H1 (cell line): ENCODE data around the gene GRM8. TPM values are rescaled to one million over a fixed set of nuclear protein-coding genes. Genes with fewer than 3 reads are reported as not detected.

Experiments used
- CTCF ChIA-PET: fragments of 300-600 bp; sonication (Branson Sonifier 250); formaldehyde crosslinking; loops from one replicate; lab custom pipeline; 2021; ENCODE audit not compliant: partially characterized antibody; lab: Charles Lee
- POLR2A ChIA-PET: fragments of 300-600 bp; sonication (Branson Sonifier 250); formaldehyde crosslinking; loops from one replicate; lab custom pipeline; 2021; ENCODE audit warnings: inconsistent platforms; ENCODE audit not compliant: partially characterized antibody; lab: Charles Lee
- DNase-seq, 2 experiments: peaks; one replicate each; pipeline versions ENCODE4 v3.0.0 to v3.0.0-alpha.2; 2010 to 2022; ENCODE audit warnings: low spot score in 2 of 2, low read depth in 1 of 2, mixed read lengths in 1 of 2
- FAIRE-seq: peaks from 2 replicates; lab custom pipeline; 2011; peaks lifted over from hg19 to GRCh38; lab: Jason Lieb, UNC
- H2AFZ ChIP-seq: 2 replicates; pipeline ENCODE4 v1.8.1; 2012; ENCODE audit warnings: low read length, inconsistent platforms
- H2AK5ac ChIP-seq: 2 replicates; pipeline ENCODE4 v1.6.1; 2013; ENCODE audit warnings: low read depth, low read length
- H2BK120ac ChIP-seq: replicated peaks from 2 replicates; pipeline ENCODE3; 2013; ENCODE audit warnings: low read depth, low read length, inconsistent platforms
- H2BK12ac ChIP-seq: 2 replicates; pipeline ENCODE4 v1.6.1; 2013; ENCODE audit warnings: low read depth, low read length
- H2BK15ac ChIP-seq: 2 replicates; pipeline ENCODE4 v1.6.1; 2013; ENCODE audit warnings: low read length
- H2BK20ac ChIP-seq: 2 replicates; pipeline ENCODE4 v1.6.1; 2013; ENCODE audit warnings: low read length
- H2BK5ac ChIP-seq: 2 replicates; pipeline ENCODE4 v1.6.1; 2013; ENCODE audit warnings: low read depth, low read length
- H3K14ac ChIP-seq: 2 replicates; pipeline ENCODE4 v1.6.1; 2013; ENCODE audit warnings: inconsistent platforms; ENCODE audit not compliant: insufficient read length
- H3K18ac ChIP-seq: 2 replicates; pipeline ENCODE4 v1.6.1; 2013; ENCODE audit warnings: low read length; ENCODE audit errors: extremely low read depth
- H3K23ac ChIP-seq: 2 replicates; pipeline ENCODE4 v1.6.1; 2013; ENCODE audit warnings: inconsistent platforms; ENCODE audit not compliant: insufficient read length
- H3K23me2 ChIP-seq: 2 replicates; pipeline ENCODE4 v1.6.1; 2013; ENCODE audit warnings: low read depth, low read length
- H3K27ac ChIP-seq: 2 replicates; pipeline ENCODE4 v1.6.1; 2011; ENCODE audit warnings: low read depth, low read length, inconsistent platforms
- H3K27me3 ChIP-seq, 4 experiments: replicated peaks in 1 of 4; 1 replicate in 1 of 4; 2 replicates in 3 of 4; pipeline versions ENCODE4 v1.6.1 to v1.8.1; 2011 to 2013; ENCODE audit warnings: low read length in 3 of 4, mild to moderate bottlenecking in 3 of 4, inconsistent platforms in 2 of 4, mixed read lengths in 2 of 4, moderate library complexity in 1 of 4; ENCODE audit not compliant: control insufficient read depth in 3 of 4, insufficient read depth in 3 of 4; ENCODE audit errors: extremely low read depth in 1 of 4
- H3K36me3 ChIP-seq, 4 experiments: 2 replicates each; pipeline versions ENCODE4 v1.6.1 to v1.8.1; 2011 to 2013; ENCODE audit warnings: mild to moderate bottlenecking in 4 of 4, low read length in 3 of 4, moderate library complexity in 2 of 4, control low read depth in 1 of 4, inconsistent platforms in 1 of 4; ENCODE audit not compliant: insufficient read depth in 4 of 4, control insufficient read depth in 2 of 4
- H3K4ac ChIP-seq: replicated peaks from 2 replicates; pipeline ENCODE3; 2013; ENCODE audit warnings: low read length, low read depth, mixed read lengths, inconsistent platforms; ENCODE audit not compliant: insufficient read length
- H3K4me1 ChIP-seq, 4 experiments: replicated peaks in 1 of 4; 1 replicate in 1 of 4; 2 replicates in 3 of 4; pipeline versions ENCODE4 v1.6.1 to v1.8.1; 2011 to 2013; ENCODE audit warnings: low read length in 3 of 4, inconsistent platforms in 2 of 4, mixed read lengths in 1 of 4; ENCODE audit not compliant: insufficient read depth in 4 of 4, control insufficient read depth in 3 of 4
- H3K4me2 ChIP-seq, 2 experiments: 2 replicates each; pipeline versions ENCODE4 v1.6.1 to v1.8.1; 2011 to 2013; ENCODE audit warnings: low read depth in 2 of 2, low read length in 2 of 2, control low read depth in 1 of 2, inconsistent platforms in 1 of 2, mild to moderate bottlenecking in 1 of 2; ENCODE audit not compliant: insufficient read depth in 1 of 2
- H3K4me3 ChIP-seq, 4 experiments: fragments of 200-600, 300-600 bp in 1 of 4; sonication (generic), shearing (Covaris generic), sonication (Bioruptor Twin) in 1 of 4; 2 replicates each; pipeline versions ENCODE4 v1.5.1 to v1.8.1; 2011 to 2016; ENCODE audit warnings: low read length in 4 of 4, low read depth in 3 of 4, control low read depth in 2 of 4, inconsistent platforms in 2 of 4, mild to moderate bottlenecking in 2 of 4, mixed read lengths in 1 of 4, moderate library complexity in 1 of 4; ENCODE audit not compliant: insufficient read depth in 2 of 4; ENCODE audit errors: extremely low read depth in 1 of 4
- H3K56ac ChIP-seq: replicated peaks from 2 replicates; pipeline ENCODE3; 2013; ENCODE audit warnings: low read depth, mild to moderate bottlenecking, mixed read lengths, low read length, inconsistent platforms; ENCODE audit not compliant: insufficient read length
- H3K79me1 ChIP-seq: 2 replicates; pipeline ENCODE4 v1.6.1; 2013; ENCODE audit warnings: low read depth, low read length, control low read depth
- H3K79me2 ChIP-seq, 2 experiments: 2 replicates each; pipeline versions ENCODE4 v1.6.1 to v1.8.1; 2012 to 2013; ENCODE audit warnings: low read length in 2 of 2, mild to moderate bottlenecking in 2 of 2, inconsistent platforms in 1 of 2; ENCODE audit not compliant: insufficient read depth in 2 of 2, control insufficient read depth in 1 of 2
- H3K9ac ChIP-seq, 4 experiments: replicated peaks in 1 of 4; 1 replicate in 1 of 4; 2 replicates in 3 of 4; pipeline versions ENCODE4 v1.6.1 to v1.8.1; 2011 to 2013; ENCODE audit warnings: low read depth in 3 of 4, low read length in 3 of 4, control low read depth in 2 of 4, mild to moderate bottlenecking in 2 of 4, moderate library complexity in 2 of 4, inconsistent platforms in 1 of 4; ENCODE audit errors: extremely low read depth in 1 of 4
- H3K9me3 ChIP-seq, 2 experiments: 2 replicates each; pipeline versions ENCODE4 v1.6.1 to v1.8.1; 2012 to 2013; ENCODE audit warnings: mild to moderate bottlenecking in 2 of 2, moderate library complexity in 2 of 2, control low read depth in 1 of 2, inconsistent platforms in 1 of 2, low read depth in 1 of 2, low read length in 1 of 2, mixed read lengths in 1 of 2; ENCODE audit not compliant: insufficient read depth in 2 of 2
- H4K20me1 ChIP-seq, 2 experiments: replicated peaks in 1 of 2; 2 replicates each; pipeline versions ENCODE3 to v1.8.1; 2011 to 2013; ENCODE audit warnings: inconsistent platforms in 2 of 2, low read length in 2 of 2, mild to moderate bottlenecking in 1 of 2; ENCODE audit not compliant: insufficient read depth in 2 of 2, control insufficient read depth in 1 of 2
- H4K5ac ChIP-seq: 2 replicates; pipeline ENCODE4 v1.6.1; 2013; ENCODE audit warnings: low read length, low read depth, mixed read lengths, inconsistent platforms; ENCODE audit not compliant: insufficient read length
- H4K8ac ChIP-seq: 2 replicates; pipeline ENCODE4 v1.8.0; 2013; ENCODE audit warnings: mild to moderate bottlenecking, moderate library complexity, low read length, inconsistent platforms; ENCODE audit not compliant: insufficient read depth; ENCODE audit errors: extremely low read depth
- H4K91ac ChIP-seq: replicated peaks from 2 replicates; pipeline ENCODE3; 2013; ENCODE audit warnings: low read length, mixed read lengths, inconsistent platforms; ENCODE audit not compliant: insufficient read length
- BACH1 ChIP-seq: IDR thresholded peaks from 2 replicates; pipeline ENCODE4 v1.6.1; 2012; ENCODE audit warnings: low read length, improper control_type of control experiment
- CEBPB ChIP-seq: IDR thresholded peaks from 2 replicates; pipeline ENCODE4 v1.6.1; 2012; ENCODE audit warnings: low read depth, low read length
- CHD1 ChIP-seq: IDR thresholded peaks from 2 replicates; pipeline ENCODE4 v1.6.1; 2012; ENCODE audit warnings: low read depth, low read length, improper control_type of control experiment
- CREB1 ChIP-seq: IDR thresholded peaks from 2 replicates; pipeline ENCODE4 v1.6.1; 2012; ENCODE audit warnings: inconsistent platforms
- HDAC2 ChIP-seq, 2 experiments: fragments of 300-600 bp in 1 of 2; sonication (generic) in 1 of 2; IDR thresholded peaks; 2 replicates each; pipeline ENCODE4 v1.6.1; 2011 to 2012; ENCODE audit warnings: low read depth in 2 of 2, low read length in 2 of 2, mild to moderate bottlenecking in 2 of 2, moderate library complexity in 2 of 2, borderline replicate concordance in 1 of 2, inconsistent platforms in 1 of 2
- JUN ChIP-seq: IDR thresholded peaks from 2 replicates; pipeline ENCODE4 v1.6.1; 2011; ENCODE audit warnings: low read depth, mild to moderate bottlenecking, improper control_type of control experiment, low read length
- JUND ChIP-seq: IDR thresholded peaks from 2 replicates; pipeline ENCODE4 v1.6.1; 2011; ENCODE audit warnings: mild to moderate bottlenecking, improper control_type of control experiment, low read length
- KDM1A ChIP-seq: fragments of 200-600, 300-600 bp; sonication (generic); IDR thresholded peaks from 2 replicates; pipeline ENCODE4 v1.7.1; 2016; ENCODE audit warnings: mild to moderate bottlenecking, low read length, borderline replicate concordance
- KDM4A ChIP-seq: IDR thresholded peaks from one replicate; pipeline ENCODE4 v1.7.1; 2012; ENCODE audit warnings: low read depth, mild to moderate bottlenecking, moderate library complexity, low read length, inconsistent platforms; ENCODE audit not compliant: severe bottlenecking
- MAFK ChIP-seq: IDR thresholded peaks from 2 replicates; pipeline ENCODE4 v1.6.1; 2012; ENCODE audit warnings: low read depth, mild to moderate bottlenecking, improper control_type of control experiment, low read length
- POLR2A ChIP-seq, 2 experiments: IDR thresholded peaks; 1 replicate in 1 of 2; 2 replicates in 1 of 2; pipeline ENCODE4 v1.6.1; 2011; ENCODE audit warnings: low read depth in 2 of 2, low read length in 2 of 2, mild to moderate bottlenecking in 2 of 2; ENCODE audit errors: control extremely low read depth in 1 of 2
- RAD21 ChIP-seq, 2 experiments: IDR thresholded peaks in 1 of 2; conservative IDR thresholded peaks in 1 of 2; 2 replicates each; pipeline ENCODE4 v1.6.1; 2011; ENCODE audit warnings: low read depth in 2 of 2, low read length in 2 of 2, improper control_type of control experiment in 1 of 2, inconsistent platforms in 1 of 2, mild to moderate bottlenecking in 1 of 2, moderate library complexity in 1 of 2
- RNF2 ChIP-seq: fragments of 200-900, 300-1000 bp; sonication (generic); IDR thresholded peaks from 2 replicates; pipeline ENCODE4 v1.7.1; 2016; ENCODE audit warnings: borderline replicate concordance, low read depth, mild to moderate bottlenecking, antibody characterized with exemption, low read length; ENCODE audit not compliant: poor library complexity, severe bottlenecking; ENCODE audit errors: missing control alignments
- SIX5 ChIP-seq: IDR thresholded peaks from 2 replicates; pipeline ENCODE4 v1.6.1; 2011; ENCODE audit warnings: mild to moderate bottlenecking, low read depth, low read length
- YY1 ChIP-seq: IDR thresholded peaks from 2 replicates; pipeline ENCODE4 v1.6.1; 2011; ENCODE audit warnings: low read depth, mild to moderate bottlenecking, low read length
- WGBS, 2 experiments: shearing (Covaris generic) in 1 of 2; methylation state at CpG; one replicate each; pipeline versions ENCODE4 v1.1.6 to v1.1.7; 2013 to 2015; ENCODE audit warnings: low lambda C conversion rate in 2 of 2, mixed read lengths in 2 of 2, inconsistent platforms in 1 of 2, low coverage in 1 of 2, missing lambda C conversion rate in 1 of 2; ENCODE audit not compliant: insufficient replicate concordance in 2 of 2, insufficient coverage in 1 of 2, insufficient read length in 1 of 2; ENCODE audit errors: extremely low coverage in 1 of 2, missing lambda C conversion rate in 1 of 2; 5-methylcytosine and 5-hydroxymethylcytosine counted together
- polyA plus RNA-seq, 7 experiments: library from polyadenylated mRNA; depleted of rRNA in 3 of 7; stranded (reverse) in 5 of 7; unstranded in 2 of 7; fragments of >200 nt in 5 of 7; fragments of 200-250 nt in 2 of 7; gene quantifications; 1 replicate in 5 of 7; 2 replicates in 1 of 7; 4 replicates in 1 of 7; pipeline versions ENCODE4 v1.2.1 to v1.2.3, GENCODE V29; 2011 to 2013; ENCODE audit warnings: missing spikeins in 2 of 7, mixed read lengths in 2 of 7
- total RNA-seq: library from RNA; stranded (reverse); fragmentation: NEBNext Ultra II Directional; extraction: Animal tissue kit (Norgen Biotek cat#: 25700); gene quantifications from 2 replicates; pipeline ENCODE4 v1.2.1, GENCODE V29; 2021

The GRM8 gene
- total and polyA plus RNA-seq, 2 of the 8 experiments (the other 6 are each of a cell fraction or from before 2014, with no cell fraction given) = 2.6 to 2.8 TPM

- peaks cover 4 to 23% (median 13%) of the 10 kb centered on the region in 4 experiments for H3K27me3 ChIP-seq
- no peak overlapping the region for H2BK5ac ChIP-seq
- H4K20me1 ChIP-seq = peaks cover 0 to 5% of the 10 kb centered on the region in 2 experiments
- H2AFZ ChIP-seq = no peak overlapping the region
- FAIRE-seq = no peak
- no peaks in the 10 kb centered on the region for H3K9me3 ChIP-seq
- no peak overlapping the region for H2AK5ac ChIP-seq
- H4K5ac ChIP-seq = no peak overlapping the region
- no peak overlapping the region for H2BK120ac ChIP-seq
- H3K56ac ChIP-seq = no peak overlapping the region
- CTCF ChIA-PET = interaction anchor here (0.9 to 1.7 kb wide), 4 partner anchors 9 to 442 kb away, joined by 3 to 4 read pairs (median 4); no protein-coding TSS in a partner anchor
- no peaks in the 10 kb centered on the region for H3K79me2 ChIP-seq
- H3K4me2 ChIP-seq = no peak overlapping the region
- no peak overlapping the region for H4K91ac ChIP-seq
- no peaks in the 10 kb centered on the region for H3K23me2 ChIP-seq
- WGBS, 2 experiments = 89% methylated on average over 3 of the region's 3 CpGs; no CpG with 5 or more reads in 1 of the 2 experiments
- no peak overlapping the region for H3K9ac ChIP-seq
- POLR2A ChIA-PET = no interaction called here
- H2BK20ac ChIP-seq = no peak overlapping the region
- no peaks in the 10 kb centered on the region for H3K79me1 ChIP-seq
- H3K18ac ChIP-seq = no peak overlapping the region
- no peak overlapping the region for H3K4ac ChIP-seq
- H4K8ac ChIP-seq = no peak overlapping the region
- no peak overlapping the region for H2BK12ac ChIP-seq
- no peaks in the 10 kb centered on the region for H3K4me1 ChIP-seq
- H3K4me3 ChIP-seq = no peak overlapping the region
- no peak overlapping the region for H3K14ac ChIP-seq
- H3K23ac ChIP-seq = no peak overlapping the region
- no peaks in the 10 kb centered on the region for H3K36me3 ChIP-seq
- H2BK15ac ChIP-seq = no peak overlapping the region
- no peak overlapping the region for H3K27ac ChIP-seq
- DNase-seq = no peak
- no peak for TF ChIP-seq CHD1
- TF ChIP-seq HDAC2 (IDR thresholded peaks at IDR 0.05; ENCODE audit: borderline replicate concordance in 1 of 2, low read depth in 2 of 2, low read length in 2 of 2) = no peak
- TF ChIP-seq YY1 = no peak
- no peak for TF ChIP-seq MAFK
- no peak for TF ChIP-seq CREB1
- no peak for TF ChIP-seq JUN
- TF ChIP-seq POLR2A (IDR thresholded peaks at IDR 0.05; ENCODE audit: control extremely low read depth in 1 of 2, low read depth in 2 of 2, low read length in 2 of 2) = no peak
- TF ChIP-seq JUND = no peak
- no peak for TF ChIP-seq SIX5
- no peak for TF ChIP-seq KDM4A
- no peak for TF ChIP-seq BACH1
- TF ChIP-seq RNF2 = no peak
- TF ChIP-seq KDM1A = no peak
- TF ChIP-seq CEBPB = no peak
- no peak for TF ChIP-seq RAD21 (IDR thresholded peaks at IDR 0.05 in 1 of 2, conservative IDR thresholded peaks at IDR 0.05 in 1 of 2; ENCODE audit: low read depth in 2 of 2, low read length in 2 of 2)
These were observed 7.7 kb downstream of the GRM8 start for GRCh38 chr7:127245002-127245401.
